ENCODE results near the gene CLSTN2. TPM values are rescaled to one million over a fixed set of nuclear protein-coding genes. Genes with fewer than 3 reads are reported as not detected.

The CLSTN2 gene
- total and polyA plus RNA-seq, 2 of the 8 experiments (the other 6 are each of a cell fraction or from before 2014, with no cell fraction given) = 0.39 to 0.52 TPM

- no peak overlapping the region for H3K9ac ChIP-seq (replicated peaks in 1 of 4; ENCODE audit: extremely low read depth in 1 of 4, low read depth in 3 of 4, low read length in 3 of 4)
- no peaks in the 10 kb centered on the region for H3K79me2 ChIP-seq (ENCODE audit: control insufficient read depth in 1 of 2, insufficient read depth in 2 of 2, low read length in 2 of 2)
- ChIA-PET POLR2A (ENCODE audit: partially characterized antibody) (no interaction called here), CTCF (ENCODE audit: partially characterized antibody) (no interaction called here)
- no peaks in the 10 kb centered on the region for H4K20me1 ChIP-seq (replicated peaks in 1 of 2; ENCODE audit: control insufficient read depth in 1 of 2, insufficient read depth in 2 of 2, low read length in 2 of 2)
- H2BK12ac ChIP-seq (ENCODE audit: low read depth, low read length) = no peak overlapping the region
- no peaks in the 10 kb centered on the region for H3K36me3 ChIP-seq (ENCODE audit: control insufficient read depth in 2 of 4, insufficient read depth in 4 of 4, low read length in 3 of 4)
- WGBS, 2 experiments (ENCODE audit: extremely low coverage in 1 of 2, insufficient coverage in 1 of 2, insufficient read length in 1 of 2, insufficient replicate concordance in 2 of 2, low coverage in 1 of 2, low lambda C conversion rate in 2 of 2, missing lambda C conversion rate in 1 of 2) = 85% methylated on average over 2 of the region's 2 CpGs; no CpG with 5 or more reads in 1 of the 2 experiments
- peaks cover 0 to 5% (median 0%) of the 10 kb centered on the region in 4 experiments; a peak in 1 of 7 replicates for H3K4me1 ChIP-seq (replicated peaks in 1 of 4; ENCODE audit: control insufficient read depth in 3 of 4, insufficient read depth in 4 of 4, low read length in 3 of 4)
- H3K4me3 ChIP-seq (ENCODE audit: extremely low read depth in 1 of 4, insufficient read depth in 2 of 4, low read depth in 3 of 4, low read length in 4 of 4) = no peak overlapping the region
- H4K5ac ChIP-seq (ENCODE audit: insufficient read length, low read depth, low read length) = no peak overlapping the region
- no peak overlapping the region for H3K14ac ChIP-seq (ENCODE audit: insufficient read length)
- no peaks in the 10 kb centered on the region for H3K9me3 ChIP-seq (ENCODE audit: insufficient read depth in 2 of 2, low read depth in 1 of 2, low read length in 1 of 2)
- no peak overlapping the region for H3K4me2 ChIP-seq (ENCODE audit: insufficient read depth in 1 of 2, low read depth in 2 of 2, low read length in 2 of 2)
- no peak overlapping the region for H3K18ac ChIP-seq (ENCODE audit: extremely low read depth, low read length)
- H2BK120ac ChIP-seq (replicated peaks; ENCODE audit: low read depth, low read length) = no peak overlapping the region
- FAIRE-seq = no peak
- H2AFZ ChIP-seq (ENCODE audit: low read length) = no peak overlapping the region
- H2BK5ac ChIP-seq (ENCODE audit: low read depth, low read length) = no peak overlapping the region
- no peak overlapping the region for H3K56ac ChIP-seq (replicated peaks; ENCODE audit: insufficient read length, low read depth, low read length)
- no peak overlapping the region for H3K27ac ChIP-seq (ENCODE audit: low read depth, low read length)
- no peaks in the 10 kb centered on the region for H3K23me2 ChIP-seq (ENCODE audit: low read depth, low read length)
- H3K23ac ChIP-seq (ENCODE audit: insufficient read length) = no peak overlapping the region
- H3K27me3 ChIP-seq (replicated peaks in 1 of 4; ENCODE audit: control insufficient read depth in 3 of 4, extremely low read depth in 1 of 4, insufficient read depth in 3 of 4, low read length in 3 of 4) = no peaks in the 10 kb centered on the region; a peak in 2 of 7 replicates
- H3K79me1 ChIP-seq (ENCODE audit: low read depth, low read length) = no peaks in the 10 kb centered on the region; the same call in 1 of the 2 replicates
- H2BK15ac ChIP-seq (ENCODE audit: low read length) = no peak overlapping the region
- H3K4ac ChIP-seq (replicated peaks; ENCODE audit: insufficient read length, low read depth, low read length) = no peak overlapping the region
- no peak overlapping the region for H2BK20ac ChIP-seq (ENCODE audit: low read length)
- DNase-seq (ENCODE audit: low read depth in 1 of 2, low spot score in 2 of 2) = no peak
- H4K8ac ChIP-seq (ENCODE audit: extremely low read depth, insufficient read depth, low read length) = no peak overlapping the region
- H4K91ac ChIP-seq (replicated peaks; ENCODE audit: insufficient read length, low read length) = no peak overlapping the region
- H2AK5ac ChIP-seq (ENCODE audit: low read depth, low read length) = no peak overlapping the region
- TF ChIP-seq GTF2F1 (IDR thresholded peaks at IDR 0.05; ENCODE audit: borderline replicate concordance, low read depth, low read length) = no peak
- TF ChIP-seq TAF1 (IDR thresholded peaks at IDR 0.05; ENCODE audit: low read depth, low read length) = no peak
- TF ChIP-seq GABPA (IDR thresholded peaks at IDR 0.05; ENCODE audit: borderline replicate concordance, insufficient read depth, low read length) = no peak
- no peak for TF ChIP-seq SP1 (IDR thresholded peaks at IDR 0.05; ENCODE audit: low read depth, low read length)
- no peak for TF ChIP-seq TAF7 (optimal IDR thresholded peaks at IDR 0.05; ENCODE audit: borderline replicate concordance, low read depth, low read length)
- TF ChIP-seq ATF2 (IDR thresholded peaks at IDR 0.05; ENCODE audit: low read length) = no peak
- no peak for TF ChIP-seq TBP (IDR thresholded peaks at IDR 0.05; ENCODE audit: low read depth, low read length)
- no peak for TF ChIP-seq CTCF (IDR thresholded peaks at IDR 0.05; ENCODE audit: control extremely low read depth in 1 of 3, insufficient read depth in 1 of 3, low read depth in 1 of 3, low read length in 3 of 3)
- no peak for TF ChIP-seq ATF3 (IDR thresholded peaks at IDR 0.05; ENCODE audit: insufficient read depth, low read depth, low read length)
Observed at GRCh38 chr3:140019946-140020345, 85.0 kb downstream of the CLSTN2 start.

Data from H1 (cell line).